Stimulated activated naive CD8-positive, alpha-beta T cell treated with anti-CD3 and anti-CD28 coated beads, Interleukin-15, Interleukin-2, amounts not matched to agents 100 ng/mL and 50 ng/mL, for 24 hours (primary cell): ENCODE data around the gene CLIC2.
"Not testable (repeated sequence)": the region's sequence is repeated elsewhere in the genome, so short reads cannot be mapped to it uniquely, and the experiment has no call there.

ENCODE experiments used
- H3K27ac Mint-ChIP-seq: one replicate; pipeline ENCODE4 v1.8.0; 2021; ENCODE audit warnings: mild to moderate bottlenecking, mixed read lengths
- H3K27me3 Mint-ChIP-seq: one replicate; pipeline ENCODE4 v1.8.0; 2021; ENCODE audit warnings: mixed read lengths
- H3K36me3 Mint-ChIP-seq: one replicate; pipeline ENCODE4 v1.8.0; 2021; ENCODE audit warnings: low read depth, mixed read lengths
- H3K4me1 Mint-ChIP-seq: one replicate; pipeline ENCODE4 v1.8.0; 2021; ENCODE audit warnings: low read depth, mixed read lengths
- H3K4me3 Mint-ChIP-seq: one replicate; pipeline ENCODE4 v1.8.0; 2021; ENCODE audit warnings: mild to moderate bottlenecking, mixed read lengths
- H3K9me3 Mint-ChIP-seq: one replicate; pipeline ENCODE4 v1.8.0; 2021; ENCODE audit warnings: mixed read lengths

The CLIC2 gene

GRCh38 chrX:155334486-155335336 is at the start of gene CLIC2:
TSS of gene CLIC2 (minus strand) at chrX:155334614. CDS start at chrX:155334427, 187 bp downstream.
- Mint-ChIP-seq H3K27me3 (no peaks in the 10 kb centered on the region), H3K4me3 (peak within 1 kb of the TSS; percentile 26)

GRCh38 chrX:155382529-155382967 is 48.1 kb upstream of the CLIC2 start:
- H3K4me1 Mint-ChIP-seq, result peaks cover 11% of the 10 kb centered on the region
- not testable (repeated sequence) for H3K27ac Mint-ChIP-seq, H3K27me3 Mint-ChIP-seq, H3K4me3 Mint-ChIP-seq, H3K9me3 Mint-ChIP-seq, H3K36me3 Mint-ChIP-seq

More at GRCh38 chrX:155334486-155335336, at the start of gene CLIC2:
- Mint-ChIP-seq H3K4me1 (peaks cover 4% of the 10 kb centered on the region), H3K9me3 (no peaks in the 10 kb centered on the region), H3K36me3 (no peaks in the 10 kb centered on the region), H3K27ac (no peak within 1 kb of the TSS)

GRCh38 chrX:155381843-155382528 is 47.6 kb upstream of the CLIC2 start, which contains the start of gene F8A2:
TSS of gene F8A2 (plus strand) at chrX:155382095. CDS start at chrX:155382115, 20 bp downstream.
- not testable (repeated sequence) for H3K4me1 Mint-ChIP-seq

GRCh38 chrX:155379802-155380201 is 45.4 kb upstream of the CLIC2 start:
- H3K27ac Mint-ChIP-seq, H3K36me3 Mint-ChIP-seq, H3K9me3 Mint-ChIP-seq, H3K4me3 Mint-ChIP-seq, H3K4me1 Mint-ChIP-seq, H3K27me3 Mint-ChIP-seq: not testable (repeated sequence)

More at GRCh38 chrX:155381843-155382528, 47.6 kb upstream of the CLIC2 start, which contains the start of gene F8A2:
- H3K27me3 Mint-ChIP-seq, H3K4me3 Mint-ChIP-seq, H3K27ac Mint-ChIP-seq, H3K9me3 Mint-ChIP-seq, H3K36me3 Mint-ChIP-seq: not testable (repeated sequence)

- H3K4me1 Mint-ChIP-seq, H3K27ac Mint-ChIP-seq, H3K9me3 Mint-ChIP-seq, H3K27me3 Mint-ChIP-seq, H3K36me3 Mint-ChIP-seq, H3K4me3 Mint-ChIP-seq: not testable (repeated sequence)
Measured at GRCh38 chrX:155373777-155374458, 39.5 kb upstream of the CLIC2 start.

GRCh38 chrX:155363712-155364111 is 29.3 kb upstream of the CLIC2 start:
- H3K4me1 Mint-ChIP-seq, H3K27me3 Mint-ChIP-seq, H3K4me3 Mint-ChIP-seq, H3K36me3 Mint-ChIP-seq, H3K9me3 Mint-ChIP-seq, H3K27ac Mint-ChIP-seq: not testable (repeated sequence)

- H3K36me3 Mint-ChIP-seq, H3K9me3 Mint-ChIP-seq, H3K4me3 Mint-ChIP-seq, H3K27ac Mint-ChIP-seq, H3K27me3 Mint-ChIP-seq, H3K4me1 Mint-ChIP-seq: not testable (repeated sequence)
Measured at GRCh38 chrX:155349448-155349847, 15.0 kb upstream of the CLIC2 start.

GRCh38 chrX:155345689-155346088 is 11.3 kb upstream of the CLIC2 start:
- H3K36me3 Mint-ChIP-seq, H3K4me1 Mint-ChIP-seq, H3K27ac Mint-ChIP-seq, H3K27me3 Mint-ChIP-seq, H3K9me3 Mint-ChIP-seq, H3K4me3 Mint-ChIP-seq: not testable (repeated sequence)

- not testable (repeated sequence) for H3K36me3 Mint-ChIP-seq, H3K4me1 Mint-ChIP-seq, H3K27ac Mint-ChIP-seq, H3K27me3 Mint-ChIP-seq, H3K9me3 Mint-ChIP-seq, H3K4me3 Mint-ChIP-seq
Measured at GRCh38 chrX:155335337-155335712, 911 bp upstream of the CLIC2 start.

- Mint-ChIP-seq H3K9me3 (no peaks in the 10 kb centered on the region), H3K27me3 (no peaks in the 10 kb centered on the region), H3K27ac (no peak overlapping the region), H3K4me1 (peaks cover 4% of the 10 kb centered on the region), H3K36me3 (no peaks in the 10 kb centered on the region), H3K4me3 (peak overlapping the region; percentile 26)
Measured at GRCh38 chrX:155333544-155334100, 792 bp downstream of the CLIC2 start.

- Mint-ChIP-seq H3K4me1 (peaks cover 4% of the 10 kb centered on the region), H3K4me3 (no peak overlapping the region)
Measured at GRCh38 chrX:155330992-155331391, 3.4 kb downstream of the CLIC2 start.

GRCh38 chrX:155329293-155329692 is 5.1 kb downstream of the CLIC2 start:
- no peak overlapping the region for H3K27ac Mint-ChIP-seq
- no peaks in the 10 kb centered on the region for H3K27me3 Mint-ChIP-seq
- no peaks in the 10 kb centered on the region for H3K4me1 Mint-ChIP-seq
- H3K4me3 Mint-ChIP-seq, result no peak overlapping the region
- H3K9me3 Mint-ChIP-seq, result no peaks in the 10 kb centered on the region
- H3K36me3 Mint-ChIP-seq, result no peaks in the 10 kb centered on the region

More at GRCh38 chrX:155330992-155331391, 3.4 kb downstream of the CLIC2 start:
- Mint-ChIP-seq H3K9me3 (no peaks in the 10 kb centered on the region), H3K27ac (no peak overlapping the region), H3K27me3 (no peaks in the 10 kb centered on the region), H3K36me3 (no peaks in the 10 kb centered on the region)

GRCh38 chrX:155326610-155327009 is 7.8 kb downstream of the CLIC2 start:
- no peak overlapping the region for H3K27ac Mint-ChIP-seq
- peaks cover 3% of the 10 kb centered on the region for H3K27me3 Mint-ChIP-seq
- H3K9me3 Mint-ChIP-seq, result no peaks in the 10 kb centered on the region
- no peak overlapping the region for H3K4me3 Mint-ChIP-seq
- H3K36me3 Mint-ChIP-seq, result no peaks in the 10 kb centered on the region
- H3K4me1 Mint-ChIP-seq, result no peaks in the 10 kb centered on the region

GRCh38 chrX:155314260-155314659 is 20.2 kb downstream of the CLIC2 start:
- Mint-ChIP-seq H3K4me1 (no peaks in the 10 kb centered on the region), H3K36me3 (no peaks in the 10 kb centered on the region), H3K9me3 (peaks cover 4% of the 10 kb centered on the region), H3K27me3 (no peaks in the 10 kb centered on the region), H3K27ac (no peak overlapping the region), H3K4me3 (no peak overlapping the region)

- Mint-ChIP-seq H3K27me3 (no peaks in the 10 kb centered on the region), H3K4me3 (no peak overlapping the region), H3K9me3 (peaks cover 4% of the 10 kb centered on the region), H3K36me3 (no peaks in the 10 kb centered on the region), H3K4me1 (no peaks in the 10 kb centered on the region), H3K27ac (no peak overlapping the region)
Measured at GRCh38 chrX:155313766-155314165, 20.6 kb downstream of the CLIC2 start.
